Stimulated activated CD4-positive, alpha-beta T cell treated with anti-CD3 and anti-CD28 coated beads, Interleukin-15, amount 100 ng/mL, for 48 hours (primary cell): ENCODE results near the gene COLEC12.

Source experiments
- DNase-seq, 2 donors: peaks; one replicate each; pipeline ENCODE4 v3.0.0-alpha.2; 2020; ENCODE audit warnings: low read depth in 2 of 2

The COLEC12 gene

DNA sequence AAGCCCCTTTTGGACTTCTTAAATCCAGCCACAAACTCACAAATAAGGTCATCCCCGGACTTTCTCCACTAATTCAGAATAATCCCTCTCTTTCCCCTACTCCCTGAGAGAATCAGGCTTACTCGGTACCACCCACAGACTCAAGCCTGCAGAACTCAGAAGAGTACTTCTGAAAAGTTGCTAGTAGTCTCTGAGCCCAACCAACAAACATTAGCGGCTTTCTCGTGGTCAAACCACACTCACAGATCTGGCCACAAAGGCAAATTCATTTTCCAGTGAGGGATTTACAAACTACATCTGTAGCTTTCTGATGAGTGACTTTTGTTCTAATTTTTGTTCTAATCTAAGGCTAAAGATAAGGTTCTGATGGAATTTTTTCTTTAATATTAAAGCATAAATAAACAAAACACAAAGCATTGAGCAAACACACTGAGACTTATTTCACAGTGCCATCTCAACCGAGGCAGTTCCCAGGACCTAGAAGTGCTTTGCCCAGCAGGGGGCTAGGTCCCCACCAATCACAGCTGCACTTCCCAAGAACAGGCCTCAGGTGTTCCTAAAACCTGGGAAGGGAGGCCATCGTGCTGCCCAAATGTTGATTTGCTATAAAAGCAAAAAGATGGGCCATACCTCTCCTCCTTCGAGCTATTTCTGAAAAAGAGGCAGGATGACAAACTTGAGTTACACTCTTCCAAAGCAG lies 110.7 kb downstream of the COLEC12 start:
- no peak for DNase-seq

DNA sequence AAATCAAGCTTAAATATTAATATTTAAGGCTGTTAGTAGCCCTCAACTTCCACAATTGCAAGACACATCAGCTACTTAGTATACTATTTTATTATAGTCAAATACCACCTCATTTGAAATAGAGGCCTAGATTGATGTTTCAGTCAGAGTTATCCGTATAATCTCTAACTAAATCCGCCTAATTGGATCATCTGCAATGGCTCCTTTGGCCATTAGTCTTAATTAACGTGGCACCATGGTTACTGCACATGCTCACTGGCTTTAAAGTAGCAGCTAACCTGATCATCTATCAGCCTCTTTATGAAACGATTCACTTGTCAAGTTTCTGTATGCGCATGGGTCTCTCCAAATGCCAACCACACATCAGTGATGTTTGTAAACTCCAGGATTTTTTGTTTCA lies 112.3 kb downstream of the COLEC12 start:
- DNase-seq = no peak

DNA sequence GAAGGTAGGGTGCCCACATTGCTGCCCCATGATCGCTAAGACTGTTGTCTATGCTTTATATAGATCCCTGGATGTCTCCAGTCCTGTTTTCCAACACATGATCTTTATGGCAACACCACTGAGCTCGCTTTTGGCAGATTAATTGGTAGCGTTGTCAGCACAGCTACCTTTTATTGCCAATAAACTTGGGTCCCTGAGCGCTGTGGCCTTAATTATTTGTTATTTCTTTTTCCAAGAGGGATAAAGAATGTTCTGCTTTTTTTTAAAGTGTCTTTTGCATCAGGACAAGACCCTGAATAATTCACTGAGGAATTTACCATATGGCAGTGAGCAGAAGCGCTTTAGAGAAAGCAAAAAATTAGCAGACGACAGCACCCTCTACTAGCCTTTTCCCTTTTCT lies 113.5 kb downstream of the COLEC12 start:
- DNase-seq = no peak

DNA sequence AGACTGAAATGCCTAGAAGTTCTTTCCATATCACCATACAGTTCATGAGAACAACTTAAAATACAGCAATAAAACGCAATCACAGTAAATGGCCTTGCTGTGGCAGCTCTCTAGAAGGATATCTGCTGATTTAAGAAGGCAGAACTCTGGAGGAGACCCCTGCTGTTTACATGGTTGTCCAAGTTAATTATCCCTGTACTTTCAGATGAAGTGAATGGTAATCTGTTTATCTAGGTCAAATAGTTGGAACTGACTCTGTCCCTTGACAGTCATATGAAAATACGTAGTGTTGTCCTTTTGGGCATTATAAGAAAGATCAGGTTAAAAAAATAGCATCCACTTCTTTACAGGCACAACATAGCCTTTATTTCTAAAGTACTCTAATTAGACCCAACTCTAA lies 115.6 kb downstream of the COLEC12 start:
- no peak for DNase-seq

DNA sequence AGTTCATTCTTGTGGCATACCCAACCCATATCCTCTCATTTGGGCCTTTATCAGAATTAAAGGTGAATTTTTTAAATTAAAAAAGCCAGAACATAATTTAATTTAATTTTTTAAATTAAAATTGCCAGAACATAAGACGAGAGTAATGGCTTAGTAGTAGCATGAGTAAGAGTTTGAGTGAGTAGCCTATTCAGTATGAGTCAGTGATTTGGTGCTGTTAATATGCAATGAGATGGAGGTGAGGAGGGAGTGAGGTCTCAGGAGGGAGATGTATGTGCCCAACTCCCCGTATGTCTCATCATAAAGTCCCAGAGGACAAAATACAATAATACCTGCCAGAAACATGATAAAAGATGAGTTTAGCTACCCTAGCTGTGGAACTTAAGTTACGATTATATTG lies 117.4 kb downstream of the COLEC12 start:
- DNase-seq = no peak

DNA sequence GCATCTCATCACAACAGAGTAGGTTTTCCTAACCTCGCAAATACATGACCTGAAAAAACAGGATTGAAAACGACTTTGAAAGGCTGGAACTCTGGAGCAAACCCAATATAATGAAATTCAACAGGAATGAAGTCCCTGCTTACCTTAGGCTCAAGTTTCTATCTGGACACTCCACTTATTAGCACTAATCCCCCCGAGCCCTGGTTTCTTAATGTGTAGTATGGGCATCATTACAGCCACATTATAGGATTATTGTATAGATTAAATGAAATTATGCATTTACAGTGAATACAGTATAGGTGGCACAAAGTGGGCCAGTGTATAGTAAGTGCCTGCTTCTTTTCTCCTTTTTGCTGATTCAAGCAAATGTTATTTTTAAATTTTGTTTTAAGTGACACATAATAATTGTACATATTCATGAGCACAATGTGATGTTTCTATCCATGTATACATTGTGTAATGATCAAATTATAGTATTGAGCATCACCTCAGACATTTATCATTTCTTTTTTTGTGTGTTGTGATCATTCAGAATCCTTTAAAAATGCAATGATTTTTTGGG lies 118.0 kb downstream of the COLEC12 start:
- no peak for DNase-seq

DNA sequence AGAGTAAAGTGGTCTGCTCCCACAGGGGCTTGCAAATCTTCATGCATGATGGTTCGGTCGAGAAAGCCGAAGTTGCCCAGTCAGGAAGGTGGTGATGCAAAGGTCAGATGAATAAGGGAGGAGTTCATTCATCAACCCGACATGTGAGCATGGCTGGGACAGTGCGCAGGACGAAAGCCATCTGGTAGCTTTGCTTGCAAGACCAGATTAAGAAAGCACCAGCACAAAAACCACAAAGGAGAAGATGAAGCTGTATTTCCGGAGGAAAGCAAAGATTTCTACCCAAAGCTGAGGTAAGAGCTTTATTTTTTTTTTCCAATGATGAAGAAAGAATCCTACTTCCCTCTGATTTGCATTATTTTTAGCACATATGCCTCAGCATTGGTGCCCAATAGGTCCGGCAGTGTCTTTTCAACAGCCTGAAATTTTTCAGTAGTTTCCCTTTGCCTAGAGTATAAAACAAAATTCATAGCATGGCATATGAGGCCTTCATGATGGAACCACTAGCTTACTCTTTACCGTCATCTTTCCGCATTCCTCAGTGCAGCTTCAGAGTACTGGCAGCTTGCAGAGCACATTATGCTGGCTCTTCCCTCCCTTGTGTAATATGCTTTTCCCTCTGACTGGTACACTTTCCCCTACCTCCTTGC lies 120.7 kb downstream of the COLEC12 start:
- no peak for DNase-seq

DNA sequence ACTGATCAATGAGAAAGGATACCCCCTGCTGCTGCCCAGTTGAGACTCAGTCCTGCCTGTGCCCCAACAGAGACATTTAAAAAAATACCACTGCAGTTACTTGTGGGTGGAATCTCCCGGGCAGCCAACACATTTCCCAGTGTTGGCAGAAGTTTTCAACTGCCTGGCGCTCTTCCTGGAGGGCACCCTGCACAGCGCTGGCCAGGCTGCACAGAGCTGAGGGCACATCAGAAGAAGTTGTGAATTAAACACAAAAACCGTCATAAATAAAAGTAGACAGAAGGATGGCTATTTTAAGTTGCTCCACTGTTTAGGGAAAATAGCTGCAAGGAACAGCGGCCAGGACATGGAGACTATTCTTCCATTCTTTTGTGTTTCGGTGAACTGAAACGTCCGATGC lies 122.4 kb downstream of the COLEC12 start:
- no peak for DNase-seq

DNA sequence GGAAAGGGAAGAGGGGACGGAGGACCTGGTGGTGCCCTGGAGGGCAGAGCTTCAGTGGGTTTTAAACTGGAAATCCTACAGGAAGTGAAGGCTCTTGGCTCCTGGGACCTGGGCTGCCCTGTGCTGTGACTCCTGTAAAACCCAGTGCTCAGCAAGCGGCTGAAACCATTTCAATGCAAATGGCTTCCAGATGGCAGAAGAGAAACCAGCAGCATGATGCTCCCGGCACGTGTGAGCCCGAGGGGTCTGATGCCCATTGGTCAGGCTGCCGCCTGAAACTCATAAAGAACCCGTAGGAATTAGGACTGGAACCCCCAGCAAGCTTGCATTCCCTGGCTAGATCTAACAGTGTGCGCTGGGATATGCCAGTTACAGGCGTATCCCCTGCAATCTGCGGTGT lies 123.4 kb downstream of the COLEC12 start:
- no peak for DNase-seq

DNA sequence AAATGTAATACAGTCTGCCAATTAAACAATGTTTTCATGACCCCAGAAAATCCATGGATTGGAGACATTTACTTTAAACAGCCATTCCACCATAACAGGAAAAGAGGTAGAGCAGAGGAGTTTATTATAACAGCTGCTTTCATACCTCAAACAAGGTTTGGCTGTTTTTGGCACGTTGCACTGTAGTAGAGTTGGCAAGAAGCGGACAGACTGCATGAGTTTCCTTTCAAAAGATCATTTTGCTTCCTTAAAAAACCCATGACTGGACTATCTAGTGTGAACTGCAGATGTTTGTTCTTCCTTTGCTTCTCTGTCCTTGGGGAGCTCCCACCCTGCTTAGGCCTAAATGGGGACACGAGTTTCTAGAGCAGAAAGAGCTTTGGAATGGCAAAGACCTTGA lies 124.2 kb downstream of the COLEC12 start:
- no peak for DNase-seq

DNA sequence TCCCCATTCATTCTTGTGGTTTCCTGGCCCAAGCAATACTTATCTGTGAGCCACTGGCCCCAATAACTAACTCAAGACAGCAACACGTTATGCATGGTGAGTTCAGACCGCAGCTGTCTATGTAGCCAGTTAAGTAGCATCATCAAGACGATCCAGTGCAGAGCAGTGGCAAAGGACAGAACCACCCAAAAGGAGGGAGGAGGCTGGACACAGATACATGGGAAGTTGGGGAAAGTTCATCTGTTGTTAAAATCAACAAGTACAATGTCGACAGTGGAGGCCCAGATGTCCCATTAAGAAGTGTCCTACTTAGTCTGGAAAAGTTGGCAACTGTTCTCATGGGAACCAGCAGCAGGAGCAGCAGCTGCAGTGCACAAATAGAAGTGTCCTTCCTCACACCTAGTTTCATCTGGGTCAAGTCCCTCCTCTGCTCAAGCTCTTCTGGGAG lies 125.8 kb downstream of the COLEC12 start:
- no peak for DNase-seq

DNA sequence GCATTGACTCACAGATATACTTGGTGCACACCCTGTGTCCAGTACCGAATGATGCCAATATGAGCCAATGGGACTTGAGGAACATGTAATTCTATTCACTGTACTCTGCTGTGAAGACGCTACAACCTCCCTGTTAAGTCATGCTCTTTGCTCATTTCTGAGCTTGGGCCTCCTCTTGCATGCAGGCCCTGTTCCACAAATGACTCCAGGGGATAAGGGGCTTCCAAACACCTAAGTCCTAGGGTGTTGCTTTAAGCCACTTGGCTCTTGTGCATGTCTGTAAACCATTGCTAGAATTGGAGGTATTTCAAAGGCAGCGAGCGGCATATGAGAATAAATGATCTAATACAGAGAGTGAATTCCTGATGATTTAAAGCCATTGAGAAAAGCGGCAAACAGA lies 126.7 kb downstream of the COLEC12 start:
- no peak for DNase-seq

DNA sequence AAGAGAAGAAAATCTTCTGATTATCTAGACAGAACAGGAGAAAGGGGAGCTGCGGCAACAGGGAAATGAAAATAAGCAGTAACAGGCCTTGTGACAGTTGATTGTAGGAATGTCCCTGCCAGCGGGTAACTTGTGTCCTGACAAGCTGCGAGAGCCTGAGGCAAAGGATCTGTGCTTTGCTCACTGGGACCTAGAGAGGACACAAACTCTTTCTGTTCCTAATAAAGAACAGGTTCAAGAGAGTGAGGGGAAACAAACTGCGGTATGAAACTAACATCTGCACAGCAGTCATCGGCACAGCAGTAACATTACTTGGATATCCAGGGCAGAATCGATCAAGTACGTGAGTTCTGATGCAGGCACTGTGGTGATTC lies 128.9 kb downstream of the COLEC12 start:
- no peak for DNase-seq

DNA sequence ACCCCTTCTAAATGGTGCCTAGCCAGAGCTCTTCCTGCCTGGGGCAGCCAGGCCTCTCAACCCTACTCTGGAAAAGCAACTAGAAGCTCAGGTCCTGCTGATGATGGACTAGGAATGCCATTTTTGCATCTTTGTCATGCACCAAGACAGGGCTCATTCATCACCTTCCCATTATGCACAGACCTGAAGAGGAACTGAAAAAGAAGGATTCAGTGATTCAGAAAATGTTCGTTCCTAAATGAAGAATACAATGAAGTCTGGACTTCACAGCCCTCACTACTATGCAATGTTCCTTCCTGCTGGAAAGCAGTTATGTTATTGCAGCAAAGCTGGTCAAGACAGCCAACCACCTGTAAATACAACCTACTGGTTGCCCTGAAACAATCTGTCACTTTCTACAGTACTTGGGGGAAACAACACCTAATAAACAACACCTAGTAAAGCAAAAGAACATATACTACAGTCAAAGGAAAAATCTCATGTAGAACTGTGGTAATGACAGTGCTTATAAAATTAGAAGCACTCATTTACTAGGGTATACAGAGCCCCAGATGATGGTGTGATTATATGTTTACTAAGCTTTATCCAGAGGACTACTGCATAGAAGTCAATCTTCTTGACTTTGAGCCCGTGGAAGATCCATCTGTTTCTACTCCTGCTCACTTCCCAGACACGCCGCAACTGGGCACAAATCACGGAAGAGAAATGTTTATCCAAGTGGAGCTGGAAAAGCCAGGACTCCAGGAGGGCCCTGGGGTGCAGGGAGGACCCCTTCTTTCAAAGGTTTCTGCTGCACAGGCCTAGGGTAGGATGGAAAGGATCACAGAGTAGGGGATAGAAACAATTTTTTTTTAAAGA lies 129.5 kb downstream of the COLEC12 start:
- no peak for DNase-seq

DNA sequence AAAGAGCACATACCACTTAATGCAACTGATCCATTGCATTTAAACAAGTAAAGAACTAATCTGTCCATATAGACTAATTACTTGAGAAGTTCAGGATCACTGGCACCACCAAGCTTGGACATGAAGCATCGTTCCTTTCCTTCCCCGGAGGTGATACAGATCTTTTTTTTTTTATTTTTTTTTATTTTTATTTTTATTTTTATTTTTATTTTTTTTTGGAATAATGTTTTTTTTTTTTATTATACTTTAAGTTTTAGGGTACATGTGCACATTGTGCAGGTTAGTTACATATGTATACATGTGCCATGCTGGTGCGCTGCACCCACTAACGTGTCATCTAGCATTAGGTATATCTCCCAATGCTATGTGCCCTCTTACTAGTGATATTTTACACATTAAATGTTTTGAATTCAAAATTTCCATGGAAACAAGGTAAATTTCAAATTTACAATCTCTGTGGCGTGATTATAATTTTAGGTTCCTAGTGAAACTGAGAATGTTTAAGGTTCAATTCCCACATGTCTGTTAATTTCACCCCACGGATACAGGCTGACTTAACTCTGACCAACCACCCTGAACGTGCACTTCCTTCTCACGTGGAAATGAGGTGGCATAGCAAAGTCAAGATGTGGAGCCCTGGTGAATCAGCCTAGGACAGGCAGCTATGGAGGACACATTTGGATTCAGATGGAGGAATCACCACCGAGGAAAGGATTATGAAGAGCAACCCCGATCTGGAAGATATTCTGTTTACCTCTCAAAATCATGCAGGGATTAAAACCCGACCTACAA lies 131.1 kb downstream of the COLEC12 start:
- no peak for DNase-seq

DNA sequence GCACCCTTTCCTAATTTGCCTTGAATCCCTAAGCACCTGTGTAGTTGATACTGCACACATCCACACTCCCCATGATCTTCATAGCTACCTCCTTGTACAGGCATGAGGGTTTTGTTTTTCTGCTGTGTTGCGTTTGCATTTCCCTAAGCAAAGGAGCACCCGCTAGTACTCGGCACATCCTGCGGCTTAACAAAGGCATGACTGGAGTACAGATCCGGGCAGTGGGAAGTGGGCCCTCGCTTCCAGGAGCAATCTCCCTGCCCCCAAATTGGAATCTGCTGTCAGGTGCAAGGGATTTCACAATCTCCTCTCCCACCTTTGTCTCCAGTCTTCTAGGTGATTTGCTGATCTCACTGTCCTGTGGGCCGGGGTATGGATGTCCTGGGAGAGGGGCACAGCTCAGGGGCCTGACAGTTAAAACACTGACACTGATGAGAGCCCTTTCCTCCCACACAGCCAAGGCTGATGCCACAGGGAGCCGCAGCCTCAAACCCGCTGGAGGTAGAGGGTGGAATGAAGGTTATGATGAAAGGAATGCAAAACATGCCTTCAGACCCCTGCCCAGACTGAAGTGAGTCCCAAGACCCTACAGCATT lies 133.9 kb downstream of the COLEC12 start:
- no peak for DNase-seq

DNA sequence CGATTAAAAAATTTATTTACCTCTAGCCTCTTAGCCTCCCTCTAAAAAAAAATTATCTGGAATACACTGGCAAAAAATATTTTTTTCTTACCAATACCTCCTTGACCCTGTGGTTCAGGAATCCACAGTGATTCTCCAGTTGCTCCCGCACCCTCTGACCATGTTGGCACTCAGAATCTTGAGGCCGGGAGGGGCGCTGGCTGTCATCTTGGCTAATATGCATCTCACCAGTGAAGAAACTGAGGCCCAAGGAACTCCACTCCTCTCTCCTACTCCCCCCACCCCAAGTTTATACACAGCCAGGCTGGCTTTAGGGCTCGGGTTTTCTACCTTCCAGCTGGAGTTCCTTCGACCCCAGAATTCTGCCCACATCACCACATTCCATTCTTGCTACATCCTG lies 134.8 kb downstream of the COLEC12 start:
- no peak for DNase-seq

DNA sequence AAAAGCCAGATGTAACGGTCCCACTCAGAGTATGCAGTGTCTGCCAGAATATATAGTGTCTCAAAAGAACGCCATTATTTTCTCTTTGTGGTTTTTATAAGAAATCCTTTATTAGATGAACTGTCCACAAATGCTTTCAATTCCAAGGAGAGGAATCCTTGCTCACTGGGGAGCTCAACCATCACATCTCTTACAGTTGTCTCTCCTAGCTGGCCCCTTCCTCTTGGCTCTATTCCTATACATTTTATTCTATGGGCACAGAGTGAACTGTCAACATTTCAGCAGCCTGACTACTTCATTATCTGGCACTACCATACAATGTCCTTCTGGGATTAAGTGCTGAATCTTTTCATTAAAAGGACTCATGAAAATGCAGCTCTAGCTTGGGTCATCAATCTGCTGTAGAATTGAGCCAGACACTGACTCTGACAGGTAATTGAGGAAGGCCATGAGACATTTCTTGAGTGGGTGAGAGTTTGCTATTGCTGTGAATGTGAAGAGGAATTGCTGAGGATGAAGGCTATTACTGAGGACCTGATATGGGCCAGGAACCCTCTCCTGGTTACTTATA lies 136.2 kb downstream of the COLEC12 start:
- DNase-seq = no peak

DNA sequence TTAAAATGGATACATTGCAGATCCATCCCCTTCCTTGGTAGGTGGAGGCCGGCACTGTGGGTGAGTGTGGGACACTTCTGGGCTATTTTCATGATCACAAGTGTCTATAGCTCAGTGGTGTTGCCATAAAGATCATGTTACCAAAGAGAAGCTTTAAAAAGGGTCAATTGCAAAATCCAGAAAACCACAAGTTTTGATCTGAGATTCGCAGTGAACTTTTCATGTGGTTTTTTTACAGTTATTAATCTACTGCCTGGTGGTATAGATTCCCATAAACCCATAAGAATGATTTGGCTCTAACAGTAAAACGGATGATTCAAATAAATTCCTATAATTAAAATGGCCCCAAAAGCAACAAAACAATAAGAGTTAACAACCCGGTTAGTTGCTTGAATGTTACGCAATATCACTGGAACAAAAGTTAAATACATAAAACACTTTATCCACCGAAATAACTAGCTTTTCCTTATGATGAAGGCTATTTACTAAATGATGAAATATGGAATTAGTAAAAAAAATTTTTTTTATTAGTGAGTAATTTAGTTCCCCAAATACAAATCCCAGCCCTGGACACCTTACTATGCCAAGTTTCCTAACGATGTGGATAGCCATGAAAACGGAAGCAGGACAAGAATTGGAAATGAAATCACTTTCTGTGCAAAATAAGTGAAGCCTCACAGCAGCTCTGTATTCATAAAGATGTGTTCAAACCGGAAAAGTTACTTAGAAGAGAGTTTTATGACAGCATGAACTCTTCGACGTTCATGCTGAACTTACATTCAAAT lies 137.0 kb downstream of the COLEC12 start:
- no peak for DNase-seq
